HepG2 (cell line): ENCODE data around the gene KIAA1755. TPM values are rescaled to one million over a fixed set of nuclear protein-coding genes. Genes with fewer than 3 reads are reported as not detected.

Experiments
- ATF7 ChIP-seq, 2 experiments: fragments of 450-650 bp in 1 of 2; sonication (generic) in 1 of 2; formaldehyde crosslinking in 1 of 2; IDR thresholded peaks; 2 replicates each; pipeline versions ENCODE4 v1.4.0 to v1.6.1; 2016 to 2020; ENCODE audit warnings: antibody characterized with exemption in 1 of 2, mild to moderate bottlenecking in 1 of 2, missing genetic modification reagents in 1 of 2
- CREB1 ChIP-seq, 2 experiments: fragments of 450-650 bp in 1 of 2; IDR thresholded peaks; 2 replicates each; pipeline ENCODE4 v1.6.1; 2016 to 2017; ENCODE audit warnings: control low read depth in 1 of 2, mild to moderate bottlenecking in 1 of 2, missing compliant biosample characterization in 1 of 2, missing genetic modification characterization in 1 of 2
- HOXA5 ChIP-seq: sonication (generic); formaldehyde crosslinking; IDR thresholded peaks from 2 replicates; pipeline ENCODE4 v1.4.0; 2020; ENCODE audit warnings: missing genetic modification reagents
- MIER3 ChIP-seq: IDR thresholded peaks from 2 replicates; pipeline ENCODE4 v1.6.1; 2016; ENCODE audit warnings: missing compliant biosample characterization, borderline replicate concordance
- NFIC ChIP-seq: IDR thresholded peaks from 2 replicates; pipeline ENCODE4 v1.6.1; 2012; ENCODE audit warnings: mild to moderate bottlenecking, low read length, inconsistent platforms
- NFYC ChIP-seq: IDR thresholded peaks from 2 replicates; pipeline ENCODE4 v1.6.1; 2016; ENCODE audit warnings: missing genetic modification reagents, missing compliant biosample characterization
- SMAD3 ChIP-seq: sonication (generic); formaldehyde crosslinking; IDR thresholded peaks from 2 replicates; pipeline ENCODE4 v1.4.0; 2020; ENCODE audit warnings: missing genetic modification reagents
- THYN1 ChIP-seq: sonication (generic); formaldehyde crosslinking; IDR thresholded peaks from 2 replicates; pipeline ENCODE4 v1.8.1; 2023; ENCODE audit warnings: low read depth, mild to moderate bottlenecking, moderate library complexity, missing genetic modification reagents, borderline replicate concordance
- ZFAT ChIP-seq: sonication (generic); formaldehyde crosslinking; conservative IDR thresholded peaks from 2 replicates; pipeline ENCODE4 v1.8.1; 2023; ENCODE audit warnings: missing genetic modification reagents, inconsistent platforms
- ZNF225 ChIP-seq: sonication (generic); formaldehyde crosslinking; IDR thresholded peaks from 2 replicates; pipeline ENCODE4 v1.4.0; 2020; ENCODE audit warnings: mild to moderate bottlenecking, missing genetic modification reagents
- ZNF264 ChIP-seq: sonication (generic); formaldehyde crosslinking; IDR thresholded peaks from 2 replicates; pipeline ENCODE4 v1.4.0; 2020; ENCODE audit warnings: missing genetic modification reagents
- ZNF501 ChIP-seq: sonication (generic); formaldehyde crosslinking; IDR thresholded peaks from 2 replicates; pipeline ENCODE4 v1.5.1; 2020; ENCODE audit warnings: mild to moderate bottlenecking, moderate library complexity, missing genetic modification reagents
- ZNF558 ChIP-seq: sonication (generic); formaldehyde crosslinking; IDR thresholded peaks from 2 replicates; pipeline ENCODE4 v1.9.0; 2022; ENCODE audit warnings: mild to moderate bottlenecking, missing genetic modification reagents, borderline replicate concordance
- ZNF746 ChIP-seq: sonication (generic); formaldehyde crosslinking; IDR thresholded peaks from 2 replicates; pipeline ENCODE4 v1.8.0; 2022; ENCODE audit warnings: mild to moderate bottlenecking, missing genetic modification reagents
- polyA plus RNA-seq, 8 experiments: library from polyadenylated mRNA; depleted of rRNA in 3 of 8; stranded (reverse) in 7 of 8; unstranded in 1 of 8; fragments of >200 nt; fragmentation: Illumina TruSeq in 4 of 8; extraction: Trizol in 4 of 8; gene quantifications; 2 replicates each; pipeline versions ENCODE4 v1.2.1 to v1.2.3, GENCODE V29; 2011 to 2016; ENCODE audit warnings: low read depth in 4 of 8, missing spikeins in 1 of 8, mixed read lengths in 1 of 8; ENCODE audit not compliant: insufficient read depth in 1 of 8
- total RNA-seq, 5 experiments: library from RNA; depleted of rRNA; stranded (reverse); fragments of >200 nt; fragmentation: Illumina TruSeq; extraction: Trizol; gene quantifications; 2 replicates each; pipeline ENCODE4 v1.2.3, GENCODE V29; 2016; ENCODE audit warnings: low read depth in 1 of 5
- TF ChIP-seq, protein P1 (sequence below): sonication (generic); formaldehyde crosslinking; IDR thresholded peaks from 2 replicates; pipeline ENCODE4 v1.8.0; 2022; ENCODE audit warnings: mild to moderate bottlenecking, missing genetic modification reagents
- TF ChIP-seq, protein P2 (sequence below), 2 experiments: sonication (generic) in 1 of 2; formaldehyde crosslinking in 1 of 2; IDR thresholded peaks; 2 replicates each; pipeline versions ENCODE4 v1.5.1 to v1.6.1; 2011 to 2020; ENCODE audit warnings: borderline replicate concordance in 1 of 2, low read depth in 1 of 2, low read length in 1 of 2, mild to moderate bottlenecking in 1 of 2, missing genetic modification reagents in 1 of 2, moderate library complexity in 1 of 2
- TF ChIP-seq, protein P3 (sequence below): sonication (generic); formaldehyde crosslinking; IDR thresholded peaks from 2 replicates; pipeline ENCODE4 v1.4.0; 2020; ENCODE audit warnings: missing genetic modification reagents

Gene KIAA1755
- total and polyA plus RNA-seq, 2 of the 13 experiments (the other 11 are each of a cell fraction or from before 2014, with no cell fraction given), result 0.04 TPM; not detected in 1

DNA sequence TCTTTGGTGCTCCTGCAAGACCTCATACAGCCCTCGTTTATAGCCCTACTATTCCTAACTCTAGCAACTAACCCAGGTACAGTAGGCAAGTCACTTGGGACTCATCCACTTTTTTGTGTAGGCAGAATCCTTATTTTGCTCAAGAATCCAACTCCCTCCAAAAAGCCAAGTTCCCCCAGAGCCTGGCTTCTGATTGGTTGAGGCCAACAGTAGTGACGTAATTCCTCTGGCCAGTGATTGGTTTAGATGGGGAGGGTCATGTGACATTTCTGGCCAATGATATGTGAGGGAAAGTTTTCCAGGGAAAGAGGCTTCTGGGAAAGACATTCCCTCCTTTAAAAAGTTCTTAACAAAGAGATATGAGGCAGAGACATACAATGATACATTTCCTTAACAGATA is 32.1 kb downstream of the KIAA1755 start (continued):
- TF ChIP-seq, protein P1, sequence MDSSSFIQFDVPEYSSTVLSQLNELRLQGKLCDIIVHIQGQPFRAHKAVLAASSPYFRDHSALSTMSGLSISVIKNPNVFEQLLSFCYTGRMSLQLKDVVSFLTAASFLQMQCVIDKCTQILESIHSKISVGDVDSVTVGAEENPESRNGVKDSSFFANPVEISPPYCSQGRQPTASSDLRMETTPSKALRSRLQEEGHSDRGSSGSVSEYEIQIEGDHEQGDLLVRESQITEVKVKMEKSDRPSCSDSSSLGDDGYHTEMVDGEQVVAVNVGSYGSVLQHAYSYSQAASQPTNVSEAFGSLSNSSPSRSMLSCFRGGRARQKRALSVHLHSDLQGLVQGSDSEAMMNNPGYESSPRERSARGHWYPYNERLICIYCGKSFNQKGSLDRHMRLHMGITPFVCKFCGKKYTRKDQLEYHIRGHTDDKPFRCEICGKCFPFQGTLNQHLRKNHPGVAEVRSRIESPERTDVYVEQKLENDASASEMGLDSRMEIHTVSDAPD (CRISPR knock-in tag), result no peak
- TF ChIP-seq, protein P2, sequence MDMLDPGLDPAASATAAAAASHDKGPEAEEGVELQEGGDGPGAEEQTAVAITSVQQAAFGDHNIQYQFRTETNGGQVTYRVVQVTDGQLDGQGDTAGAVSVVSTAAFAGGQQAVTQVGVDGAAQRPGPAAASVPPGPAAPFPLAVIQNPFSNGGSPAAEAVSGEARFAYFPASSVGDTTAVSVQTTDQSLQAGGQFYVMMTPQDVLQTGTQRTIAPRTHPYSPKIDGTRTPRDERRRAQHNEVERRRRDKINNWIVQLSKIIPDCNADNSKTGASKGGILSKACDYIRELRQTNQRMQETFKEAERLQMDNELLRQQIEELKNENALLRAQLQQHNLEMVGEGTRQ (IDR thresholded peaks at IDR 0.05; ENCODE audit: low read depth, low read length), result peak; percentile 53
- TF ChIP-seq, protein P2 (CRISPR knock-in tag; IDR thresholded peaks at IDR 0.05; ENCODE audit: borderline replicate concordance), result peak; percentile 27; the same call in 1 of the 2 replicates
- TF ChIP-seq ZFAT (CRISPR knock-in tag) (no peak), ZNF558 (CRISPR knock-in tag) (no peak), ZNF264 (CRISPR knock-in tag) (no peak), ZNF746 (CRISPR knock-in tag) (no peak), CREB1 (IDR thresholded peaks at IDR 0.05) (peak; percentile 87), CREB1 (CRISPR knock-in tag; IDR thresholded peaks at IDR 0.05) (no peak), NFYC (CRISPR knock-in tag) (peak; percentile 78), NFIC (no peak), HOXA5 (CRISPR knock-in tag) (no peak), SMAD3 (CRISPR knock-in tag) (no peak), MIER3 (CRISPR knock-in tag) (no peak), ATF7 (IDR thresholded peaks at IDR 0.05) (peak; percentile 96), ATF7 (CRISPR knock-in tag; IDR thresholded peaks at IDR 0.05) (no peak), ZNF501 (no peak), ZNF225 (no peak), THYN1 (CRISPR knock-in tag) (no peak)
- TF ChIP-seq, protein P3, sequence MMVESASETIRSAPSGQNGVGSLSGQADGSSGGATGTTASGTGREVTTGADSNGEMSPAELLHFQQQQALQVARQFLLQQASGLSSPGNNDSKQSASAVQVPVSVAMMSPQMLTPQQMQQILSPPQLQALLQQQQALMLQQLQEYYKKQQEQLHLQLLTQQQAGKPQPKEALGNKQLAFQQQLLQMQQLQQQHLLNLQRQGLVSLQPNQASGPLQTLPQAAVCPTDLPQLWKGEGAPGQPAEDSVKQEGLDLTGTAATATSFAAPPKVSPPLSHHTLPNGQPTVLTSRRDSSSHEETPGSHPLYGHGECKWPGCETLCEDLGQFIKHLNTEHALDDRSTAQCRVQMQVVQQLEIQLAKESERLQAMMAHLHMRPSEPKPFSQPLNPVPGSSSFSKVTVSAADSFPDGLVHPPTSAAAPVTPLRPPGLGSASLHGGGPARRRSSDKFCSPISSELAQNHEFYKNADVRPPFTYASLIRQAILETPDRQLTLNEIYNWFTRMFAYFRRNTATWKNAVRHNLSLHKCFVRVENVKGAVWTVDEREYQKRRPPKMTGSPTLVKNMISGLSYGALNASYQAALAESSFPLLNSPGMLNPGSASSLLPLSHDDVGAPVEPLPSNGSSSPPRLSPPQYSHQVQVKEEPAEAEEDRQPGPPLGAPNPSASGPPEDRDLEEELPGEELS (CRISPR knock-in tag), result no peak
- TF ChIP-seq, all 625 proteins: peak for 5
